Measurements from ENCODE around the gene IDH2.
A peak's percentile ranks its signal among the peaks of the same experiment; 100 is the strongest.

Gene IDH2

GRCh38 chr15:90036806-90037510 is 65.3 kb downstream of the IDH2 start:
- ATAC-seq (no peak), DNase-seq (ENCODE audit: low spot score in 2 of 2) (no peak)
- Mint-ChIP-seq H3K9me3 (no peaks in the 10 kb centered on the region), H3K27ac (peak overlapping the region; percentile 90), H3K4me1 (peaks cover 76% of the 10 kb centered on the region), H3K4me3 (no peak overlapping the region), H3K36me3 (peaks cover 8% of the 10 kb centered on the region)

DNA sequence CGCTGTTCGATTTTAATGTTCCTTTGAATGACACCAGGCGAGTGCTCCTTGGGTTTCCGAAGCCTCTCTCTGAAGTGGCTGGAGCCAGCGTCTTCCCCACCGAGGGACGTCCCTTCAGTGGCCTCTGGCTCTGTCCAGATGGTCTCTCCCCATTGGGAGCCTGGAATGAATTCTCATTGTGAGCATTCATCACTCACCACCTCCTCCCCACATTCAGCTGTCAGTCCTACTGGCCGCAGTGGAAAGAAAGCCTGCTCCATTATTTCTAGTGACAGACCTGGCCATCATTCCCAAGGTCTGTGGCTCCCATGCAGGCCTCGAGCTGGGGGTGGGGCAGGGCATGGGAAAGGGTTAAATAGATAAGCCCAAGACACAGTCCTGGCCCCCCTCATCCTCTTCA is 65.9 kb downstream of the IDH2 start:
- DNase-seq (ENCODE audit: low spot score in 2 of 2) = no peak

DNA sequence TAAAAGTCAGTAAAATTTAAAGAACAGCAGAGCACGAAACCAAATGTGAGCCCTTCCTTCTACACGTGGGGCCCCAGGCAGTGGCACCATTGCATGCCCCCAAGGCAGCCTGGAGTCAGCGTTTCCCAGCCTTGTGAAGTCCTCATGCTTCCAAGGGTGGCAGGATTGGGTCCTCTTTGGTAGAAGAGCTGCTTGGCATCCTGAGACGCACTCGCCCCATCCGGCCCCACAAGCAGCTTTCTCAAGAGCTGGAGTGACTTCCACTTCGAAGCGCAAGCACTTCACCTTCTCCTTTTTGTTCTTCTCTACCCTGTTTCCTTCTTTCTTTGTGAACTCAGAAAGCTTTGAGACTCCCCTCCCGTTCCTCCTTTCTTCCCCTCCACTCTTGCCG is 66.4 kb downstream of the IDH2 start:
- H3K4me1 Mint-ChIP-seq = peaks cover 83% of the 10 kb centered on the region
- DNase-seq (ENCODE audit: low spot score in 2 of 2) = no peak
- H3K36me3 Mint-ChIP-seq = peaks cover 8% of the 10 kb centered on the region
- peak overlapping the region; percentile 90 for H3K27ac Mint-ChIP-seq
- no peak overlapping the region for H3K4me3 Mint-ChIP-seq
- no peaks in the 10 kb centered on the region for H3K9me3 Mint-ChIP-seq
- ATAC-seq = no peak

More for the DNA sequence above, 65.9 kb downstream of the IDH2 start:
- H3K9me3 Mint-ChIP-seq = no peaks in the 10 kb centered on the region
- no peak for ATAC-seq
- no peak overlapping the region for H3K4me3 Mint-ChIP-seq
- peak overlapping the region; percentile 90 for H3K27ac Mint-ChIP-seq
- peaks cover 8% of the 10 kb centered on the region for H3K36me3 Mint-ChIP-seq
- H3K4me1 Mint-ChIP-seq = peaks cover 81% of the 10 kb centered on the region

GRCh38 chr15:90035095-90035839 is 67.0 kb downstream of the IDH2 start:
- Mint-ChIP-seq H3K27ac (peak overlapping the region; percentile 90), H3K9me3 (no peaks in the 10 kb centered on the region), H3K36me3 (peaks cover 8% of the 10 kb centered on the region), H3K4me3 (peak overlapping the region; percentile 52), H3K4me1 (peaks cover 79% of the 10 kb centered on the region)
- no peak for DNase-seq (ENCODE audit: low spot score in 2 of 2)
- no peak for ATAC-seq

DNA sequence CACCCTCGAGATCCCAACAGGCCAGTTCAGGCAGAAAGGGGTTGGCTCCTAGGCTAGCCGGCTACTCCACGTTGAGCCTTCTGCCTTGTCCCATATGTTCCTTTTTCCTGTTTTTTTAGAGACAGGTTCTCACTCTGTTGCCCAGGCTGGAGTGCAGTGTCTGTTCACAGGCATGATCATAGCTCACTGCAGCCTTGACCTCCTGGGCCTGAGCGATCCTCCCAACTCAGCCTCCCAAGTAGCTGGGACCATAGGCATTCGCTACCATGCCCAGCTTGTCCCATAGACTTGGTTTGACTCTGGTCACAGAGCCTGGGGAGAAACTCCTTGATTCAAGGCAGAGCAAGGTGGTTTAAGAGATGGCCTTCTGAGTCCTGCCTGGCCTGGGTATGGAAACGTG is 68.8 kb downstream of the IDH2 start:
- ATAC-seq (no peak), DNase-seq (ENCODE audit: low spot score in 2 of 2) (no peak)
- Mint-ChIP-seq H3K9me3 (no peaks in the 10 kb centered on the region), H3K4me3 (peak overlapping the region; percentile 52), H3K27ac (peak overlapping the region; percentile 90), H3K36me3 (peaks cover 8% of the 10 kb centered on the region), H3K4me1 (peaks cover 73% of the 10 kb centered on the region)
